ENCODE measurements around the gene VDR.

VDR gene

DNA sequence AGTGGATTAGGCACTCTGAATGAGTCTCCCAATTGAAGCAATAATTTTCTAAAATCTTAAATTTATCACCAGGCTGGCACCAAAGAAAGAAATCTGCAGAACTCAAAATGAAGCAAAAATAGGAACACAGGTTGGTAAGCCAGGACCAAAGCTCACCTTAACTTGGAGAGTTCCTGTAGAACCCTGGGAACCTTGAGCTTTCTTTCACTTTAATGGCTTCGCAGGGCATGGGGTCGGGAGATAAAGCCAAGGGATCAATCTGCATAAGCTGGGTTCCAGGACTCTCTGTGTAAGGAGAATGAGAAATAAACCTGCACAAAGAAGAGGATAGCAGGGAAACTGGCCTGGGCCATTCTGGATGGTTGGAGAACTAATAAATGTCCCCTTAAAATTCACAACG, 8.3 kb upstream of the VDR start:
- ChIA-PET CTCF (interaction anchor here (1.0 to 2.0 kb wide), 3 partner anchors 19 to 37 kb away, joined by 3 to 13 read pairs (median 4); no protein-coding TSS in a partner anchor), POLR2A (no interaction called here)
- no peak overlapping the region for H3K4me3 ChIP-seq (ENCODE audit: low read depth, low read length)
- DNase-seq (ENCODE audit: low read depth, low spot score): no peak
- TF ChIP-seq, protein P1, sequence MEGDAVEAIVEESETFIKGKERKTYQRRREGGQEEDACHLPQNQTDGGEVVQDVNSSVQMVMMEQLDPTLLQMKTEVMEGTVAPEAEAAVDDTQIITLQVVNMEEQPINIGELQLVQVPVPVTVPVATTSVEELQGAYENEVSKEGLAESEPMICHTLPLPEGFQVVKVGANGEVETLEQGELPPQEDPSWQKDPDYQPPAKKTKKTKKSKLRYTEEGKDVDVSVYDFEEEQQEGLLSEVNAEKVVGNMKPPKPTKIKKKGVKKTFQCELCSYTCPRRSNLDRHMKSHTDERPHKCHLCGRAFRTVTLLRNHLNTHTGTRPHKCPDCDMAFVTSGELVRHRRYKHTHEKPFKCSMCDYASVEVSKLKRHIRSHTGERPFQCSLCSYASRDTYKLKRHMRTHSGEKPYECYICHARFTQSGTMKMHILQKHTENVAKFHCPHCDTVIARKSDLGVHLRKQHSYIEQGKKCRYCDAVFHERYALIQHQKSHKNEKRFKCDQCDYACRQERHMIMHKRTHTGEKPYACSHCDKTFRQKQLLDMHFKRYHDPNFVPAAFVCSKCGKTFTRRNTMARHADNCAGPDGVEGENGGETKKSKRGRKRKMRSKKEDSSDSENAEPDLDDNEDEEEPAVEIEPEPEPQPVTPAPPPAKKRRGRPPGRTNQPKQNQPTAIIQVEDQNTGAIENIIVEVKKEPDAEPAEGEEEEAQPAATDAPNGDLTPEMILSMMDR (IDR thresholded peaks at IDR 0.05; ENCODE audit: insufficient read depth, low read length, missing control alignments): no peak

DNA sequence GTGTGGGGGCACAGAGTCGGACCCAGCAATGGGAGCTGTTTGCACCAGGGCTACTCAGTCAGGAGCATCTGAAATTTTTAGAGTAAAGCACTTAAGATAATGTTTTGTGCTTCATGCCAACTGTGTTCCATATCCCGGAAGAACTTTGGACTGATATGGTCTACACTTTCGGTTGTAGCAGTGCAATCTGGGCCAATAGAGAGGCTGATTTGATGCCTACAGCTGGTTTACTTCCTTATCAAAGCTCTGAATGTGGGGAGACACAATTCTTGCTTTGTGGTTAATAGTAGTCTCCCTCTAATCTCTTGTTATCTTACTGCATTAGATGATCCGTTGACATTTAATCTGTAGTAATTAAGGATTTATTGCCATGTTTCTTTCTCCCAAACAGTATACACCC, 7.8 kb upstream of the VDR start:
- ChIA-PET CTCF (interaction anchor here (1.0 to 2.0 kb wide), 3 partner anchors 19 to 37 kb away, joined by 3 to 13 read pairs (median 4); no protein-coding TSS in a partner anchor), POLR2A (no interaction called here)
- TF ChIP-seq, protein P1 (IDR thresholded peaks at IDR 0.05; ENCODE audit: insufficient read depth, low read length, missing control alignments): no peak
- DNase-seq (ENCODE audit: low read depth, low spot score): no peak
- no peak overlapping the region for H3K4me3 ChIP-seq (ENCODE audit: low read depth, low read length)

DNA sequence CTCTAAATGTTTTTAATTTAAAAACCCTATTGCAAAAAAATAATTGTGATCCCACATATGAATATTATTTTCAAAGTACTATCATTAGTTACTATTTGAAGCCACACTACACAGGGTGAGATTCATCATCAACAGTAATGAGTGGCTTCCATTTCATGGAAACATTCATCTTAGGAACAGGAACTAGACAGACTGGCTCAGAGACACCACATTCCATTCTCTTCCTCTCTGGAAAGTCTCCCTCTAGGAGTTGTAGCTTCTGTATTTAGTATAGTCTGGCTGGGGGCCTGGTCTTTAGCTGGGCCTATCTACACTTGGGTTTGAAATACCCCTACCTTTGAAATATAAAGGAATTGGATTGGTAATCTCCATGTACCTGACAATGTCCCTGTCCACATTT, 6.2 kb upstream of the VDR start:
- no peak for DNase-seq (ENCODE audit: low read depth, low spot score)
- ChIA-PET CTCF (interaction anchor here (1.3 to 3.5 kb wide), 2 partner anchors 39 to 52 kb away, joined by 3 to 17 read pairs; no protein-coding TSS in a partner anchor), POLR2A (no interaction called here)

GRCh38 chr12:47910486-47910885, 5.7 kb upstream of the VDR start:
- ChIA-PET POLR2A (no interaction called here), CTCF (interaction anchor here (0.9 to 3.5 kb wide), 2 partner anchors 11 to 39 kb away, joined by 4 to 17 read pairs; no protein-coding TSS in a partner anchor)
- TF ChIP-seq, protein P1 (IDR thresholded peaks at IDR 0.05; ENCODE audit: insufficient read depth, low read length, missing control alignments): no peak
- DNase-seq (ENCODE audit: low read depth, low spot score): no peak
- H3K4me3 ChIP-seq (ENCODE audit: low read depth, low read length): no peak overlapping the region

More for the DNA sequence above, 6.2 kb upstream of the VDR start:
- TF ChIP-seq, protein P1 (IDR thresholded peaks at IDR 0.05; ENCODE audit: insufficient read depth, low read length, missing control alignments): no peak
- H3K4me3 ChIP-seq (ENCODE audit: low read depth, low read length): no peak overlapping the region

DNA sequence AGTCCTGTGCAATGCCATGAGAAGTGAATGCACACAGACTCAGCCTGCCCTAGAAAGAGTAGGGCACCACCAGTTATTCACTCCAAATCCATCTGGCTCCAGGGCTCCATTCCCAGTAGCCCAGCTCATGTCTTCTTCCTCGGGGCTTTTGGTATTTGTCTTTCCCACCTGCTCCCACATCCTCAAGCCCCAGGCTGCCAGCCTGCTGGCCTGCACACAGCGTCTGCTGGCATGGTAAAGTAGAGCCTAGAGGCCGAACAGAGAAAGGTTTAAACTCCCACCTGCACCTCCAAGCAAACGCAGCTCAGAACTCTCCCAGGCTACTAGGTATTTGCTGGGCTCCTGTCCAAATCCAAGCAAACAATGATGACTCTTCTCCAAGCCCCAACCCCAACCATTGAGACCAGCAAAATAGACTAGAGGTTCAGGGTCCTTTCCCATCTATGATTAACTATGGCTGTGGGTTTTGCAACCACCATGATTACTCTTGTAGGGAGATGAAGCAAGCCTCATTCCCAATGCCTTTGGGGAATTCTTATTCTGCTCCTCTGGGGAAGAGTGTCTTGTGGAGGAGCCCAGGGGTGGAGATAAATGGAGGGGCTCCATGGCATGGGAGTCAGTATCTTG, 5.2 kb upstream of the VDR start:
- TF ChIP-seq, protein P1 (IDR thresholded peaks at IDR 0.05; ENCODE audit: insufficient read depth, low read length, missing control alignments): no peak
- CTCF ChIA-PET: interaction anchor here (0.9 to 3.5 kb wide), 2 partner anchors 11 to 40 kb away, joined by 4 to 17 read pairs; no protein-coding TSS in a partner anchor
- POLR2A ChIA-PET: no interaction called here
- DNase-seq (ENCODE audit: low read depth, low spot score): no peak
- no peak overlapping the region for H3K4me3 ChIP-seq (ENCODE audit: low read depth, low read length)

- no peak for DNase-seq (ENCODE audit: low read depth, low spot score)
- H3K4me3 ChIP-seq (ENCODE audit: low read depth, low read length): no peak overlapping the region
- CTCF ChIA-PET: interaction anchor here (3.5 kb wide), 1 partner anchor 41 kb away, joined by 17 read pairs; no protein-coding TSS in a partner anchor
- POLR2A ChIA-PET: no interaction called here
- TF ChIP-seq, protein P1 (IDR thresholded peaks at IDR 0.05; ENCODE audit: insufficient read depth, low read length, missing control alignments): no peak
Observed at GRCh38 chr12:47908738-47909137, 3.9 kb upstream of the VDR start.
